ENCODE data around the gene TUBG2. TPM values are rescaled to one million over a fixed set of nuclear protein-coding genes. Genes with fewer than 3 reads are reported as not detected.

Gene TUBG2
- total and polyA plus RNA-seq, 10 donors, result 4.9 to 24.9 (median 15.2) TPM

DNA sequence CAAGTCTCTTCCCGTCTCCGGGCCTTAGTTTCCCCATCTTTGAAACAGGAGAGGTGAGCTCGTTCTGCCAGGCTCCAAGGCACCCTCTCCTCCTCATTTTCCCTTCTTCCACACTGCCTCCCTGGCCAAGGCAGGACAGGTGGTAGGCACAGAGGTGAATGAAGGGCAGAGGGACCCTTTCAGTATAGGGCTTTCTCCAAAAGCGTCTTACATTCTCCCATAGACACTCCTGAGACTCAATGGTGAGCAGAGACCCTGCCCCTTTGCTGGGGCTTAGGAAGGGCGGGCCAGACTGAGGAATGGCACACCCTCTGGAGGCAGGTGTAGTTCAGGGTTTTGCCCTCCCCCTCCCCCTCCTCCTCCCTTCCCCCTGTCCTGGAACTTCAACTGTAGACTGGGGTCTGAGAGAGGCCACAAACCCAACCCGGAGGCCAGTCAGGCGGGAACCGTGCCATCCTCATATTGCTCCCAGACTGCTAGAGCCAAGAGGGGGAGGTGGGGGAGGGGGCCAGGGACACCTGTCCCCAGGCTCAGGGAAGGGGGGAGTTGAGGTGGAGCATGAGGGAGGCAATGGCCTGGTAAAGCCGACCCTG lies 15.8 kb downstream of the TUBG2 start:
- WGBS, 5 donors, result 18 to 27% (median 22%) methylated on average over 8 to 9 of the region's 9 CpGs
- TF ChIP-seq POLR2A (IDR thresholded peaks at IDR 0.05), result no peak
- TF ChIP-seq POLR2AphosphoS5 (IDR thresholded peaks at IDR 0.05), result no peak
- TF ChIP-seq CTCF (IDR thresholded peaks at IDR 0.05 in 8 of 11, conservative IDR thresholded peaks at IDR 0.05 in 3 of 11), result no peak
- peaks cover 0 to 37% (median 6%) of the 10 kb centered on the region in 6 donors for H3K36me3 ChIP-seq
- peaks cover 0 to 71% (median 42%) of the 10 kb centered on the region in 7 donors for H3K27me3 ChIP-seq (replicated peaks in 1 of 7)
- H3K4me3 ChIP-seq, result peak overlapping the region; percentile 66 to 90 (median 76)
- H3K9me3 ChIP-seq, result no peaks in the 10 kb centered on the region
- intact Hi-C loops (cut with DNase I; ENCODE audit: low total_unique reads), result loop anchor here (5.0 kb wide), 1 partner anchor 68 kb away; the partner anchor contains the start of genes RETREG3 and TUBG1
- DNase-seq, result no peak
- peak overlapping the region in 5 of 8 donors; percentile 54 to 96 (median 93) for H3K27ac ChIP-seq
- peaks cover 42 to 97% (median 86%) of the 10 kb centered on the region in 6 donors for H3K4me1 ChIP-seq

GRCh38 chr17:42675348-42675964 lies 16.4 kb downstream of the TUBG2 start:
- DNase-seq, result no peak
- Histone ChIP-seq H3K4me3 (peak overlapping the region; percentile 66 to 90 (median 76)), H3K36me3 (peaks cover 0 to 31% (median 4%) of the 10 kb centered on the region in 6 donors), H3K9me3 (no peaks in the 10 kb centered on the region), H3K27ac (peak overlapping the region in 7 of 8 donors; percentile 40 to 96 (median 83)), H3K4me1 (peaks cover 47 to 99% (median 88%) of the 10 kb centered on the region in 6 donors), H3K27me3 (replicated peaks in 1 of 7) (peaks cover 0 to 71% (median 42%) of the 10 kb centered on the region in 7 donors)
- 2 to 6% (median 3%) methylated on average over 12 to 27 of the region's 27 CpGs for WGBS, 5 donors
- intact Hi-C loops (cut with DNase I; ENCODE audit: low total_unique reads), result loop anchor here (5.0 kb wide), 1 partner anchor 68 kb away; the partner anchor contains the start of genes RETREG3 and TUBG1
- TF ChIP-seq POLR2A (IDR thresholded peaks at IDR 0.05), result no peak
- TF ChIP-seq POLR2AphosphoS5 (IDR thresholded peaks at IDR 0.05), result no peak
- peak in 1 of 11 experiments; percentile 4 for TF ChIP-seq CTCF (IDR thresholded peaks at IDR 0.05 in 8 of 11, conservative IDR thresholded peaks at IDR 0.05 in 3 of 11)

GRCh38 chr17:42675965-42676423 lies 16.9 kb downstream of the TUBG2 start:
- Histone ChIP-seq H3K36me3 (peaks cover 0 to 26% (median 4%) of the 10 kb centered on the region in 6 donors), H3K27me3 (replicated peaks in 1 of 7) (peaks cover 0 to 71% (median 42%) of the 10 kb centered on the region in 7 donors), H3K4me3 (peak overlapping the region; percentile 66 to 90 (median 76)), H3K27ac (peak overlapping the region; percentile 53 to 96 (median 82)), H3K4me1 (peaks cover 47 to 99% (median 88%) of the 10 kb centered on the region in 6 donors), H3K9me3 (no peaks in the 10 kb centered on the region)
- peak in 2 of 3 donors; percentile 36 to 58 for TF ChIP-seq POLR2AphosphoS5 (IDR thresholded peaks at IDR 0.05)
- no peak for TF ChIP-seq POLR2A (IDR thresholded peaks at IDR 0.05)
- intact Hi-C loops (cut with DNase I; ENCODE audit: low total_unique reads), result loop anchor here (5.0 kb wide), 1 partner anchor 69 kb away; the partner anchor contains the start of genes RETREG3 and TUBG1
- 1% methylated on average over 26 to 43 of the region's 43 CpGs; no CpG with 5 or more reads in 1 of the 5 donors for WGBS, 5 donors
- DNase-seq, result peak; percentile 87

DNA sequence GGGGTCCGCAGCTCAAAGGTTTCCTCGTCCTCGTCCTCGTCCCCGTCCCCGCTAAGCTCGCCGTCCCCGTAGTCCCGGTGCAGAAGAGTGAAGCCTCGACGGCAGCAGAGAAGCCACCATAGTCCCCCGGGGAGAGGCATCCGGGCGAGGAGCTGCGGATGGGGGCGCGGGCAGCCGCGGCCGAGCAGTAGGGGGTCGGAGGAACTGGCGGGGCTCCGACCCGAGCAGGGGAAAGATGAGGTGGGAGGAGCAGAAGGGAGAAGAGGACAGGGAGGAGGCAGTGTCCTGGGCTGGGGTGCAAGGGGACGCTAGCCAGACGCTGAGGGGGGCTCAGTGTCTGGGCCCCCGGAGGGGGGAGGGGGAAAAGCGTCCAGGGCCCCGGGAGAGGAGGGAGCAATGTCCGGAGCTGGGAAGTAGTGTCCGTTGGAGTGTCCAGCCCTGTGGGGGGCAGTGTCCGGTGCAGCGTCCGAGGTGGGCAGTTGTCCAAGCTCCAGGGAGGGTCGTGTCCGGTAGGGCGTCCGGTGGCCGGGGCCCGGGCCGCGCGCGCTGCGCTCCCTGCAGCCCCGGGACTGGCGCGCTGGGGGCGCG lies 17.4 kb downstream of the TUBG2 start, which contains the start of gene PLEKHH3:
TSS of gene PLEKHH3 (minus strand) at position 571 of the 588 bp plus-strand sequence. CDS start at position 140, 431 bp downstream.
- Histone ChIP-seq H3K4me3 (peak within 1 kb of the TSS; percentile 66 to 90 (median 76)), H3K27me3 (replicated peaks in 1 of 7) (peaks cover 0 to 71% (median 39%) of the 10 kb centered on the region in 7 donors), H3K27ac (peak within 1 kb of the TSS; percentile 58 to 96 (median 94)), H3K4me1 (peaks cover 52 to 99% (median 88%) of the 10 kb centered on the region in 6 donors), H3K36me3 (peaks cover 0 to 21% (median 2%) of the 10 kb centered on the region in 6 donors), H3K9me3 (no peaks in the 10 kb centered on the region)
- intact Hi-C loops (cut with DNase I; ENCODE audit: low total_unique reads), result loop anchor here (5.0 kb wide), 1 partner anchor 69 kb away; the partner anchor contains the start of genes RETREG3 and TUBG1
- DNase-seq, result peak; percentile 85
- peak; percentile 27 to 81 (median 77) for TF ChIP-seq POLR2AphosphoS5 (IDR thresholded peaks at IDR 0.05)
- TF ChIP-seq CTCF (IDR thresholded peaks at IDR 0.05 in 8 of 11, conservative IDR thresholded peaks at IDR 0.05 in 3 of 11), result peak in 3 of 11 experiments; percentile 6 to 33 (median 10)
- TF ChIP-seq POLR2A (IDR thresholded peaks at IDR 0.05), result peak in 1 of 3 donors; percentile 13
- WGBS, 5 donors, result 0 to 1% (median 0%) methylated on average over 28 to 51 of the region's 51 CpGs
